CD4-positive, alpha-beta T cell treated with Interleukin-15 for 4 hours (primary cell): ENCODE measurements around the gene BLOC1S6.

Source experiments
- DNase-seq: peaks from one replicate; pipeline ENCODE4 v3.0.0-alpha.2; 2020; ENCODE audit warnings: low spot score

BLOC1S6 gene

GRCh38 chr15:45587095-45587862 lies at the start of gene BLOC1S6:
Gene BLOC1S6, plus strand, starts transcription at chr15:45587379. Its CDS starts 65 bp downstream, at chr15:45587444.
- DNase-seq = peak; percentile 86

- no peak for DNase-seq
Measured at GRCh38 chr15:45539680-45540079, 47.5 kb upstream of the BLOC1S6 start.

GRCh38 chr15:45540531-45540930 lies 46.6 kb upstream of the BLOC1S6 start:
- DNase-seq = no peak

- DNase-seq = no peak
Measured at GRCh38 chr15:45543051-45543450, 44.1 kb upstream of the BLOC1S6 start.

- no peak for DNase-seq
Measured at GRCh38 chr15:45544266-45545023, 42.7 kb upstream of the BLOC1S6 start.

GRCh38 chr15:45546789-45547188 lies 40.4 kb upstream of the BLOC1S6 start:
- DNase-seq = no peak

GRCh38 chr15:45548753-45549520 lies 38.2 kb upstream of the BLOC1S6 start:
- DNase-seq = no peak

GRCh38 chr15:45549541-45550220 lies 37.5 kb upstream of the BLOC1S6 start:
- DNase-seq = no peak

- DNase-seq = no peak
Measured at GRCh38 chr15:45550436-45550835, 36.7 kb upstream of the BLOC1S6 start.

GRCh38 chr15:45551676-45552075 lies 35.5 kb upstream of the BLOC1S6 start:
- no peak for DNase-seq

GRCh38 chr15:45555934-45556608 lies 31.1 kb upstream of the BLOC1S6 start:
- DNase-seq = no peak

- no peak for DNase-seq
Measured at GRCh38 chr15:45572617-45573016, 14.6 kb upstream of the BLOC1S6 start.

GRCh38 chr15:45573961-45574629 lies 13.1 kb upstream of the BLOC1S6 start:
- DNase-seq = no peak

GRCh38 chr15:45581919-45582318 lies 5.3 kb upstream of the BLOC1S6 start:
- DNase-seq = no peak

- peak; percentile 3 for DNase-seq
Measured at GRCh38 chr15:45583731-45584639, 3.2 kb upstream of the BLOC1S6 start.

GRCh38 chr15:45585069-45585791 lies 1.9 kb upstream of the BLOC1S6 start:
- no peak for DNase-seq

GRCh38 chr15:45586125-45586524 lies 1.1 kb upstream of the BLOC1S6 start:
- no peak for DNase-seq

- DNase-seq = no peak
Measured at GRCh38 chr15:45586601-45587094, 531 bp upstream of the BLOC1S6 start.

GRCh38 chr15:45587863-45588170 lies 638 bp downstream of the BLOC1S6 start:
- no peak for DNase-seq
